T-helper 1 cell treated with Interleukin-12 subunit alpha and Interleukin-12 subunit beta and Interleukin-4 antibody, amounts not matched to agents 30 μg/mL and 1 μg/mL, for 36 hours (primary cell): Measurements from ENCODE around the gene FAM43A.

ENCODE experiments used
- H3K27ac Mint-ChIP-seq: one replicate; pipeline ENCODE4 v1.8.0; 2021; ENCODE audit warnings: mild to moderate bottlenecking, mixed read lengths
- H3K27me3 Mint-ChIP-seq: one replicate; pipeline ENCODE4 v1.8.0; 2021; ENCODE audit warnings: low read depth, mixed read lengths
- H3K36me3 Mint-ChIP-seq: one replicate; pipeline ENCODE4 v1.8.0; 2021; ENCODE audit warnings: low read depth, mixed read lengths
- H3K4me1 Mint-ChIP-seq: one replicate; pipeline ENCODE4 v1.8.0; 2021; ENCODE audit warnings: low read depth, mixed read lengths
- H3K4me3 Mint-ChIP-seq: one replicate; pipeline ENCODE4 v1.8.0; 2021; ENCODE audit warnings: mild to moderate bottlenecking, moderate library complexity, mixed read lengths
- H3K9me3 Mint-ChIP-seq: one replicate; pipeline ENCODE4 v1.8.0; 2021; ENCODE audit warnings: mixed read lengths

FAM43A gene

GRCh38 chr3:194732617-194733016 lies 46.9 kb downstream of the FAM43A start:
- H3K27ac Mint-ChIP-seq = no peak overlapping the region
- H3K9me3 Mint-ChIP-seq = no peaks in the 10 kb centered on the region
- H3K4me1 Mint-ChIP-seq = no peaks in the 10 kb centered on the region
- H3K27me3 Mint-ChIP-seq = peaks cover 17% of the 10 kb centered on the region
- no peaks in the 10 kb centered on the region for H3K36me3 Mint-ChIP-seq
- H3K4me3 Mint-ChIP-seq = no peak overlapping the region

GRCh38 chr3:194736277-194736895 lies 50.7 kb downstream of the FAM43A start:
- no peak overlapping the region for H3K27ac Mint-ChIP-seq
- no peaks in the 10 kb centered on the region for H3K36me3 Mint-ChIP-seq
- no peak overlapping the region for H3K4me3 Mint-ChIP-seq
- no peaks in the 10 kb centered on the region for H3K9me3 Mint-ChIP-seq
- H3K27me3 Mint-ChIP-seq = peaks cover 14% of the 10 kb centered on the region
- H3K4me1 Mint-ChIP-seq = no peaks in the 10 kb centered on the region

- Mint-ChIP-seq H3K4me3 (no peak overlapping the region), H3K27me3 (peaks cover 14% of the 10 kb centered on the region), H3K4me1 (no peaks in the 10 kb centered on the region), H3K9me3 (no peaks in the 10 kb centered on the region), H3K36me3 (no peaks in the 10 kb centered on the region), H3K27ac (no peak overlapping the region)
Observed at GRCh38 chr3:194736896-194737600, 51.4 kb downstream of the FAM43A start.
